ENCODE measurements around the gene SEPTIN7.
A peak's percentile ranks its signal among the peaks of the same experiment; 100 is the strongest.

SEPTIN7 gene

DNA sequence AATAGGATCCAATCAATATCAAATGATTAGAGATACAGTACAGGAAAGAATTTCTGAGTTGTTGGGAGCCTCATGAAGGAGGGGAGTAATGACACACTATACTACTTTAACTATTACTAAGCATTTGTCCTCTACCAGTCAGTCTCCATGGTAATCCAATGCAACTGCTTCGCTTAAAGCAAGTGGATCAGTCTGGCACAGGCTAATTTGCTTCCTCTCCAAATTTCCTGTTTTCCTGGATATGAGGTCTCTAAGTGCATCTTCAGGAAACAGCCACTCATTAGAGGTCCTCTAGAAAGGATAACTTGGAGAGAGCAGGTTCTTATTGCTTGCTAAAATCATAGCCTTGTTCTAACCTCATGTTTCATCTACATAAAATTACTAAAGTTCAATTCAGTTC, 8.4 kb upstream of the SEPTIN7 start:
- no peak for DNase-seq

DNA sequence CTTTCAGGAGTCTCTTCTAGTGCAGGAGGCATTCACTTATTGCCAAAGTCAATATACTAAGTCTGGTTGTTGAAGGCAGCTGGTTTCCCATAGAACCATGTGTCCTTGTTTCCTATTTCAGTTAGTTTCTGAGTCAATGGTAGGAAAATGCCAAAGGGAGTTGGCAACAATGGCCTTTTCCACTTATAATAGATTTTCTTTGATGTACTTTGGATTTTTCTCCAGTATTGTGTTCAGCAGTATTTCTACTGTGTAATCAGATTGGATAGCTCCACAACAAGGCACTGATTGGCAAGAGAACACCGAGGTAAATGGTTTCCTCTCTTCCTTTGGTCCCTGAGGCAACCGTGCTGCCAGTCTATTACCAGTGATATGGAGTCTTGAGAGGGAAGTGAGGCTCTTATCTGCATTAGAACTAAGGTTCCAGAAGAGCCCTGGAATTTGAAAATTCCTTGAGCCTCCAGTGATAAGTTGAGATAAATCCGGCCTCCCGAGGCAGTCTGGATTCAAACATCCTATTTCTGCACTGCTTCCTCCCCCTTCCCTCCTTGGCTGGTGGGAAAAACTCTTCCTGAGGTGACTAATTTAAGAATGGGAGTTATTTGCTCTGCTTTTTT, 7.9 kb upstream of the SEPTIN7 start:
- DNase-seq: no peak

DNA sequence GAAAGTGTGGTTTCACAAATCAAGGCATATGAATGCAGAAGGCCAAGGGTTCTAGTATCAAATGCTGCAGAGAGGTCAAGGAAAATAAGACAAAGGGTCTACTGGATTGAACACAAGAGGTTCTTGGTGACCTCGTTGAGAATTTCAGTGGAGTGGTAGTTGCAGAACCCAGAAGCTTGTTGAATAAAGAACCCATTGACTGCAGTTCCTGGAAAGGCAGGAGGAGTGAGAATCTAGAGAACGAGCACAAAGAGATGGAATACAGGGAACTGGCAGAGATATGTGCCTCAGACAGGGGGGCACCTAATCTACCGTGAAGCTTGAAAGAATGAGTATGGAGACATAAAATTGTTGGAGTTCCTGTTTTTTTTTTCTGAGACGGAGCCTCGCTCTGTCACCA, 3.5 kb upstream of the SEPTIN7 start:
- no peak for DNase-seq

DNA sequence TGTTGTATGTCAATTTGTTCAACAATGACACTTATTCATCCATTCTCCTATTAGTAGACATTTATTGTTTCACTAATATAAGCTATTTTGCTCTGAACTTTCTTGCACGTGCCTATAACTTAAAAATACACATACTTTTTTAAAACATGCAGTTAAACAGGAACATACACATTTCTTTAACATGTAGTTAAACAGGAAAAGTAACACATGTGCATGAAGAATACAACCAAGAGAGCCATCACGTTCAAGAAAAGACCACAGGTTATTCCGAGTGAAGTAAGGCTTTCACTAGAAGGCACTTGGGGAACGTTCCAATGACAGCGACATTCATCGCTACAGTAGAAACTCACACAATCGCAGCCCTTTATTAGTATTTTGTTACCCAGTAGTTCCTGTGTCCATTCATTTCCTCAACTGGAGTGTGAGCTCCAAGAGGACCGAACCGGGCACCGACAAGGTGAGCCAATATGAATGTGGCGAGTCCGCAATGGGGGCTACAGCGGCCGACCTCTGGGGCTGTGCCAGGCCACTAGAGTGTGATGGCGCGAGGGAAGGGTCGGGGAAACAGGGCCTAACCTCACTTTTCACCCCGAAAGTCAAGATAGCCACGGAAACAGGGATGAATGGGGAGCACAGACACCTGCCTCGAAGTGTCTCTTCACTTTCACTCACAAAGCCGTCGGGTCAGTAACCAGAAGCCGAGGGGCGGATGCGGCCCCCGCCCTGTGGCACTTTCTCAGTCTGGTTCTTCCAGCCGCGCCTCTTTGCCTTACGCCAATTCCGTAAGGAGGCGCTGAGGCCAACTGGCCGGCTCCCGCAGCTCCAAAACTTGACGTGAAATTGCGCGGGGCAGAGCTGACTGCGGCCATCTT, 775 bp upstream of the SEPTIN7 start:
- DNase-seq: peak; percentile 9

- DNase-seq: peak; percentile 1
Measured at GRCh38 chr7:35801392-35802101, 690 bp downstream of the SEPTIN7 start.

DNA sequence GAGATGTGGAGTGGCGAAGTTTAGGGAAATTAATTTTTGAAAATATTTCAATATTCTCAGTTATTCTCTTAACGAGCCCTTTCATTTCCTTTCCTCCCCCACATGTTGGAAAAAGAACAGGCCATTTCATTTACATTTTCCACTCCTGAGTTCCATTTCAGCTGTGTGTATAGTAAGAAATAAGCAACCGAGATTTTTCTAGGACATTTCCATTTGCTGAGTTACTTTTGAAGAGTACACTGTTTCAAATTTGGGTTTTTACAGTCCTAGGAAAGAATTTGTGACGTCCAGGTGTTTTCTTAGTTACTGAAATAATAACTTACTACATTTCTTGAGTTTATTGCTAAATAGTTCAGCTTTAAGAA, 1.2 kb downstream of the SEPTIN7 start:
- no peak for DNase-seq

DNA sequence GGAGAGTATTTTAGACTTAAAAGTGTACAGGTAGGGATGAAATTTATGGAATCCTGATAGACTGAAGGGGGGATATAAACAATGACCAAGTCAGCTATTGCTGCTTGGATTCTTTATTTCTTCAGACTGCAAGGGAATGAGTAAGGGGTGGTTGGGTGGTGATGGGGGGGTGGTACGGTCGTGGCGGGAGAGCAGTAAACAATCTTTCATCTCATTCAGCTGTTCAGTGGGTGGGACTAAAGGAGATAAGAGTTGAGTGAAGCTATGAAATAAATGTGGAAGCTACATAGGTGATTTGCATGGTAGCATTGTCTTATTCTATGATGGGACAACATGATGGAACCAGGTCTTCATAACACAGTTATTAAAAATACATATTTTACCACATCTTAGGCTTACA, 1.8 kb downstream of the SEPTIN7 start:
- no peak for DNase-seq

DNA sequence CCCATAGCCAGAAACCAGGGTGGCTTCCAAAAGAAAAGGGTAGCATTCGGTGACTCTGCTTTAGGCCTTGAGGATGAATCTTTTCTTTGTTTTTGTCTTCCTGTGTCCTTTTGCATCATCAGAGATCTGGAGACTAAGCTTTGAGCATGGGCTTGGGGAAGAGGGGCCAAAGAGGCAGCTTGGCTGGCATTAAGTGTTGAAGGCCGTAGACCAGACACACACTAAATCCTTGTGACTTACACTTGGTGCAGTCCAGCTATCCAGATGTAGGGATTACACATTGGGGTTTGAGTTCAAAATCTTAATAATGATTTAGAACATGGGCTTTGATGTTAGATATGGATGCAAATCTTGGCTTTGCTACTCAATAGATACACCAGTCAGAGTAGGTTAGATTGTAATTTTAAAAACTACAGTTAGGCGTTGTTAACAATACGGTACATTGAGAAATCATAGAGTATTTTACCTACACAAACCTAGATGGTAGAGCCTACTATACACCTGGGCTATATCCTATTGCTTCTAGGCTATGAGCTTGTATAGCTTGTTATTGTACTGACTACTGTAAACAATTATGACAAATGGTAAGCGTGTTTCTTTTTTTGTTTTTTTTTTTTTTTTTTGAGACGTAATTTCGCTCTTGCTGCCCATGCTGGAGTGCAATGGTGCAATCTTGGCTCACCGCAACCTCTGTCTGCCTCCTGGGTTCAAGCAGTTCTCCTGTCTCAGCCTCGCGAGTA, 3.5 kb downstream of the SEPTIN7 start:
- no peak for DNase-seq

- DNase-seq: no peak
Measured at GRCh38 chr7:35805876-35806275, 5.0 kb downstream of the SEPTIN7 start.

DNA sequence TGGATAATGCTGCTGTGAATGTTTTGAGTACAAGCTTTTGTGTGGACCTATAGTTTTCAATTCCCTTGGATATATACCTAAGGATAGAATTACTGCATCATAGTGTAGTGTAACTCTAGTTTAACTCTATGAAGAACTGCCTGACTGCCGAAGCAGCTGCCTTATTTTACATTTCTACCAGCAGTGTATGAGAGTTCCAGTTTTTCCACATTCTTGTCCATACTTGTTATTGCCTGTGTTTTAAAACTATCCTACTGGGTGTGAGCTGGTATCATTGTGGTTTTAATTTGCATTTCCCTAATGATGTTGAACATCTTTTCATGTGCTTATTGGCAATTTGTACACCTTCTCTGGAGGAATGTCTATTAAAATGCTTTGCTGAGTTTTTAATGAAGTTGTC, 15.7 kb downstream of the SEPTIN7 start:
- DNase-seq: no peak

DNA sequence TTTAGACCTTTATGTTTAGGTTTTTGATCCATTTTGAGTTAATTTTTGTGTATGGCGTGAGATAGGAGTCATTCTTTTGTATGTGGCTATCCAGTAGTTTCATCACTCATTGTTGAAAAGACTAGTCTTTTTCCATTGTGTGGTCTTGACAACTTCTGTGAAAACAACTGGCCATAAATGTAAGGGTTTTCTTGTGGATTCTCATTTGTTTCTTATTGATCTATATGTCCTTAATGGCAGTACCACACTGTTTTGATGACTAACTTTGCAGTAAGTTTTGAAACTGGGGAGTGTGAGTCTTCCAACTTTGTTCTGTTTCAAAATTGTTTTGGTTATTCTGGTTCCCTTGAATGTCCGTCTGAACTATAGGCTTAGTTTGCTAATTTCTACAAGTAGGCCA, 16.3 kb downstream of the SEPTIN7 start:
- no peak for DNase-seq

- DNase-seq: no peak
Measured at GRCh38 chr7:35817930-35818329, 17.1 kb downstream of the SEPTIN7 start.

GRCh38 chr7:35818513-35818912, 17.7 kb downstream of the SEPTIN7 start:
- no peak for DNase-seq

GRCh38 chr7:35819310-35819709, 18.5 kb downstream of the SEPTIN7 start:
- no peak for DNase-seq

- DNase-seq: no peak
Measured at GRCh38 chr7:35819954-35820703, 19.3 kb downstream of the SEPTIN7 start.

GRCh38 chr7:35820858-35821257, 20.0 kb downstream of the SEPTIN7 start:
- no peak for DNase-seq

GRCh38 chr7:35823440-35823839, 22.6 kb downstream of the SEPTIN7 start:
- no peak for DNase-seq

DNA sequence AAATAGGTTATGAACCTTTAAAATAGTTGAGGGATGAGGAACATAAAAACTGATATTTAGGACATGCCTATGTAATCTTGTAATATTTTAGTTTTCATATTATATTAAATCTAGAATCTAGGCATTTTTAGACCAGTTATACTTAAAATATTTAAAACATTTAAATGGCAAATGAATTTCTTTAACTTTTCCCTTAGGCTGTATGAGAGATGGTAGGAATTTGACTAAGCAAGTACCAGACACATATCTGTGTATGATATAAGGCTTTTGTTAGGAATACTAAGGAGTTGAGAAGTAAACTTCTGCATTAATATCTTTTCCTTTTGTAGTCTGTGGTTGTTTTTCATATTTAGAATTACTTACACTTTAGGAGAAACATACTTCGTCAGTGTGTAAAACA, 25.1 kb downstream of the SEPTIN7 start:
- DNase-seq: no peak

DNA sequence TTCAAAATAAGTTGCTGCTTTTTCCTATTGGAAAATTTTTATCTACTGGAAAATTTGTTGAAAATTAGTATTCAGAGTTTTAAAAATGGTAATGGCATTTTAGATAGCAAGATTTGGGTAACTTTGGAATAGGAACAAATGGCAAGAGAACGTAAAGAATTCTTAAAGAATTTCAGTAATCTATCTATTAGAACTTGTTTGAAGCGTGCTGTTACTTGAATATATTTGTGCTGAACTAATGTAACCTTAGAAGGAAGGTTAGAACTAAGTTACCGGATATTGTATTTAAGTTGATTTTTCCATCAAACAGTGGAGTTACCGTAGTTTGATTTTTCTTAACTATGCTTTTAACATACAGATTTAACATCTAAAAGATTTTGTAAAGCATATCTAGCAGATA, 25.9 kb downstream of the SEPTIN7 start:
- no peak for DNase-seq

GRCh38 chr7:35828817-35829216, 28.0 kb downstream of the SEPTIN7 start:
- no peak for DNase-seq

GRCh38 chr7:35831208-35831607, 30.4 kb downstream of the SEPTIN7 start:
- DNase-seq: no peak
